ENCODE results near the gene MAFG.

MAFG gene

GRCh38 chr17:81964081-81964849 is 36.7 kb upstream of the MAFG start:
- H3K4me1 ChIP-seq (ENCODE audit: control insufficient read depth in 5 of 5, insufficient read depth in 5 of 5, low read length in 5 of 5), result peaks cover 0 to 40% (median 32%) of the 10 kb centered on the region in 5 donors
- no peaks in the 10 kb centered on the region for H3K9me3 ChIP-seq (ENCODE audit: control insufficient read depth in 5 of 5, low read length in 5 of 5)
- H3K27me3 ChIP-seq (ENCODE audit: control insufficient read depth in 5 of 5, insufficient read depth in 4 of 5, low read length in 5 of 5), result peaks cover 22 to 44% (median 29%) of the 10 kb centered on the region in 5 donors
- no peak overlapping the region for H3K4me3 ChIP-seq (ENCODE audit: low read depth in 1 of 5, low read length in 5 of 5)
- H3K27ac ChIP-seq (ENCODE audit: low read depth, low read length), result no peak overlapping the region
- H3K9ac ChIP-seq (ENCODE audit: low read length in 5 of 5), result no peak overlapping the region
- H3K36me3 ChIP-seq (ENCODE audit: control insufficient read depth in 5 of 5, insufficient read depth in 5 of 5, low read length in 5 of 5), result no peaks in the 10 kb centered on the region

DNA sequence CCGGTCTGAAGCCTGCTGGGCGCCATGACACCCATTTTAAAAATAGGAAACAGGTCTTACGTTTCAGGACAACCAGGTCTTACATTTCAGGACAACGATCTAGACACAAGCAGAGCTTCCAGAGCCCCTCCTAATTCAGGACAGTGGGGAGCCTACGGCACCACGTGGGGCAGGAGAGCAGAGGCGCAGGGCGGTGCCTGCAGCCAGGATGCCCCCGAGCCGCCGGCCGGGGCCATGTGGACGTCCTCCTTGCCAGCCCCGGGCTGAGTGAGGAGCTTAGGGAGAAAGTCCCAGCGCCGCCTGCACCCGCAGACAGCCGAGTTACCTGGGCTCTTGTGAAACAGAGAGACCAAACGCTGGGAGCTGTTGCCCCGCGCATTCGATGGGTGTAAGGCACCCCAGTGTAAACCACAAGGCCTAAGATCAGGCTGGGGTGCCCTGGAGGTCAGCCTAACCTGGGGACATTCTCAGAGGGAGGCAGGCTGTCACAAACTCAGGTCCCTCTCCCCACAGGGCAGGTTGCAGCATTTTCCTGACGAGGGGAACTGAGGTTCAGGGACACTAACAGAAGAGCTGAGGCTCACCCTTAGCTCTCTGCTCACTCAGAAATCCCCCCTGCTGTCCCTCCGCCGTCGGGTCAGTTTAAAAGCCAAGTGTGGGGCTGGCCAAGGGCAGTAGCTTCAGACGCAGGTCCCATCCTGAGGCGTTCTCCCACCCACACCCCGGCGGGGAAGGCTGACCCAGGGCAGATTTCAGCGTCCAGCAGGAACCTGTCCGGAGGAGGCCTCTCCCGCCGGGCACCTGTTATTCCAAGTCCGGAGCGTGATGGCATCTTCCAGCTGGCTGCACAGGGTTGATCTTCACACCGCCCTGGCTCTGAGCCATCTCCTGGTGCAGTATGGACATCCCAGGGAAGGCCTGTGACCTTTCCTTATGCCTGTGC is 35.2 kb upstream of the MAFG start:
- H3K27me3 ChIP-seq (ENCODE audit: control insufficient read depth in 5 of 5, insufficient read depth in 4 of 5, low read length in 5 of 5), result peaks cover 34 to 59% (median 44%) of the 10 kb centered on the region in 5 donors
- H3K4me3 ChIP-seq (ENCODE audit: low read depth in 1 of 5, low read length in 5 of 5), result no peak overlapping the region
- no peak overlapping the region for H3K27ac ChIP-seq (ENCODE audit: low read depth, low read length)
- H3K9me3 ChIP-seq (ENCODE audit: control insufficient read depth in 5 of 5, low read length in 5 of 5), result no peaks in the 10 kb centered on the region
- H3K4me1 ChIP-seq (ENCODE audit: control insufficient read depth in 5 of 5, insufficient read depth in 5 of 5, low read length in 5 of 5), result peaks cover 0 to 34% (median 23%) of the 10 kb centered on the region in 5 donors
- no peaks in the 10 kb centered on the region for H3K36me3 ChIP-seq (ENCODE audit: control insufficient read depth in 5 of 5, insufficient read depth in 5 of 5, low read length in 5 of 5)
- H3K9ac ChIP-seq (ENCODE audit: low read length in 5 of 5), result no peak overlapping the region

GRCh38 chr17:81961521-81962498 is 34.3 kb upstream of the MAFG start:
- H3K27me3 ChIP-seq (ENCODE audit: control insufficient read depth in 5 of 5, insufficient read depth in 4 of 5, low read length in 5 of 5), result peaks cover 37 to 69% (median 51%) of the 10 kb centered on the region in 5 donors
- H3K9ac ChIP-seq (ENCODE audit: low read length in 5 of 5), result no peak overlapping the region
- peaks cover 0 to 25% (median 14%) of the 10 kb centered on the region in 5 donors for H3K4me1 ChIP-seq (ENCODE audit: control insufficient read depth in 5 of 5, insufficient read depth in 5 of 5, low read length in 5 of 5)
- H3K27ac ChIP-seq (ENCODE audit: low read depth, low read length), result no peak overlapping the region
- H3K9me3 ChIP-seq (ENCODE audit: control insufficient read depth in 5 of 5, low read length in 5 of 5), result no peaks in the 10 kb centered on the region
- H3K4me3 ChIP-seq (ENCODE audit: low read depth in 1 of 5, low read length in 5 of 5), result no peak overlapping the region
- H3K36me3 ChIP-seq (ENCODE audit: control insufficient read depth in 5 of 5, insufficient read depth in 5 of 5, low read length in 5 of 5), result no peaks in the 10 kb centered on the region

GRCh38 chr17:81961087-81961511 is 33.6 kb upstream of the MAFG start, which contains the start of gene NOTUM:
Gene NOTUM (minus strand): TSS chr17:81961187. CDS start chr17:81960909, 278 bp downstream.
- H3K4me3 ChIP-seq (ENCODE audit: low read depth in 1 of 5, low read length in 5 of 5), result peak within 1 kb of the TSS in 3 of 5 donors; percentile 31 to 58 (median 55)
- no peaks in the 10 kb centered on the region for H3K36me3 ChIP-seq (ENCODE audit: control insufficient read depth in 5 of 5, insufficient read depth in 5 of 5, low read length in 5 of 5)
- H3K4me1 ChIP-seq (ENCODE audit: control insufficient read depth in 5 of 5, insufficient read depth in 5 of 5, low read length in 5 of 5), result peaks cover 0 to 20% (median 12%) of the 10 kb centered on the region in 5 donors
- H3K27ac ChIP-seq (ENCODE audit: low read depth, low read length), result no peak within 1 kb of the TSS
- no peak within 1 kb of the TSS for H3K9ac ChIP-seq (ENCODE audit: low read length in 5 of 5)
- no peaks in the 10 kb centered on the region for H3K9me3 ChIP-seq (ENCODE audit: control insufficient read depth in 5 of 5, low read length in 5 of 5)
- H3K27me3 ChIP-seq (ENCODE audit: control insufficient read depth in 5 of 5, insufficient read depth in 4 of 5, low read length in 5 of 5), result peaks cover 42 to 76% (median 58%) of the 10 kb centered on the region in 5 donors

DNA sequence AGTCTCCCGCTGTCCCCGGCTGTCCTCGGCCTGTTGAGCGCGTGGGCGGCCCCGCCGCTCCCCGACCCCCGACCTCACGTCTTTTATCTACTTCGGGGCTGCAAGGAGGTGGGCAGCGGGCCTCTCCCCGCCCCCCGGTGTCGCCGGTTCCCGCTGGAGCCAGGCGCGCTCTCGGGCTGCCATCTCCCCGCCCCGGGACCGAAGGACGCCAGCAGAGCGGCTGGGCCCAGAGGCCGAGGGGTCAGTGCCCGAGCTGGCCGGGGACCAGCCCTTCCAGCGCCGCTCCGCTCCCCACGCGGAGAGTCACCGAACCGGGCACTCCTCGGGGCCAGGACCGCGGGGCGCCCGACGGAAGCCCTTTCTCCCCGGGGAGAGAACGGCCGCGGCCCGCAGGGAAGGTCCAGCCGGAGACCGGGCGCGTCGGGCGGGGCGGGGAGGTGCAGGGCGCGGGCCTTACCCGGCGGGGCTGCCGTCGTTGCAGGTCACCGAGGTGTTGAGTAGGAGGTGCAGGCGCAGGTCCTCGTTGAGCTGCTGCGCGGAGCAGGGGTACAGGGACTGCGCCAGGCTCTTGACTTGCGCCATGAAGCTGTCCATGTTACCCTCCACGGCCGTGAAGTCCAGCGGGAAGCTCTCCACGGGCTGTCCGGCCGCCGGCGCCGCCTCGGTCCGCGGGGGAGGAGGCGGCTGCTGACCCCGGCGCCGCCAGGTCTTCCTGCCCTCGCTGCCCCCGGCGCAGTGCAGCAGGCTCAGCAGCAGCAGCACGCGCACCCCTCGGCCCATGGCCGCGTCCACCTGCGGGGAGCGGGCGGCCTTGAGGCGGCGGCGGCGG is 32.8 kb upstream of the MAFG start:
- Histone ChIP-seq H3K9ac (ENCODE audit: low read length in 5 of 5) (no peak overlapping the region), H3K4me3 (ENCODE audit: low read depth in 1 of 5, low read length in 5 of 5) (peak overlapping the region in 3 of 5 donors; percentile 31 to 58 (median 55)), H3K27me3 (ENCODE audit: control insufficient read depth in 5 of 5, insufficient read depth in 4 of 5, low read length in 5 of 5) (peaks cover 40 to 78% (median 59%) of the 10 kb centered on the region in 5 donors)

DNA sequence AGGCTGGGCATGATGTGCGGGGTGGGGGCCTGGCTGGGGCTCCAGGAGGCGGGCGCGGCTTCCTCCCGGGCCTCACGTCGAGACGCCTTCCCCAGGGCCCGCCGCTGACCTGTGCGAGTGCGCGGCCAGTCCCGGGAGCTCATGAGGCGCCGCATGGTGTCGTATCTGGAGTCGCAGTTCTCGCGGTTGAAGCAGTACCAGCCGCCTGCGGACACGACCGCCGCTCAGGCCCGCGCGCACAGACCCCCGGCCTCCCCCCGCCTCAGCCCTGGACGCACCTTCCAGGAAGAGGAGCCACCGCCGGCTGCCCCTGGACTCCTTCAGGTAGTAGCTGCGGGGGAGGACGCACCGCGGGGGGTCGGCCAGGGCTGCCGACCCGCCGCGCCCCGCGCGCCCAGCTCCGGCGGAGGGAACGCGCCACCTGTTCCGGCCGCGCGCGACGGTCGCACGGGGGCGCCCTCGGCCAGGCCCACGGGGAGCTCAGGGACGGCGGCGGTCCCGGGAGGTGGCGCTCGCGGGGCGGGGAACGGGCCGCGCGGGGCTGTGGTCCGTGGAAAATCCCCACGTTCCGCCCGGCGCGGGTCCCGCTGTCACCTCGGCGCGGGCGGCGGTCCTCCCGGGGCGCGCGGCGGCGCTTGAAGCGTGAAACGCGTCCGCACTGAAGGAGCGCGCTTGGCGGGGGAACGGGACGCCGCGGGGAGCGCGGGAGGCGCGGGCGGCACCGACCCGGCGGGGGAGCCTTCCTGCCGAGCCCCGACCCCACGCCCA is 32.0 kb upstream of the MAFG start:
- Histone ChIP-seq H3K4me3 (ENCODE audit: low read depth in 1 of 5, low read length in 5 of 5) (peak overlapping the region in 3 of 5 donors; percentile 31 to 58 (median 55)), H3K27ac (ENCODE audit: low read depth, low read length) (no peak overlapping the region), H3K9me3 (ENCODE audit: control insufficient read depth in 5 of 5, low read length in 5 of 5) (no peaks in the 10 kb centered on the region), H3K4me1 (ENCODE audit: control insufficient read depth in 5 of 5, insufficient read depth in 5 of 5, low read length in 5 of 5) (peaks cover 0 to 20% (median 12%) of the 10 kb centered on the region in 5 donors), H3K27me3 (ENCODE audit: control insufficient read depth in 5 of 5, insufficient read depth in 4 of 5, low read length in 5 of 5) (peaks cover 40 to 76% (median 61%) of the 10 kb centered on the region in 5 donors), H3K36me3 (ENCODE audit: control insufficient read depth in 5 of 5, insufficient read depth in 5 of 5, low read length in 5 of 5) (no peaks in the 10 kb centered on the region), H3K9ac (ENCODE audit: low read length in 5 of 5) (no peak overlapping the region)

More for the DNA sequence above, 32.8 kb upstream of the MAFG start:
- Histone ChIP-seq H3K4me1 (ENCODE audit: control insufficient read depth in 5 of 5, insufficient read depth in 5 of 5, low read length in 5 of 5) (peaks cover 0 to 20% (median 12%) of the 10 kb centered on the region in 5 donors), H3K9me3 (ENCODE audit: control insufficient read depth in 5 of 5, low read length in 5 of 5) (no peaks in the 10 kb centered on the region), H3K27ac (ENCODE audit: low read depth, low read length) (no peak overlapping the region), H3K36me3 (ENCODE audit: control insufficient read depth in 5 of 5, insufficient read depth in 5 of 5, low read length in 5 of 5) (no peaks in the 10 kb centered on the region)

DNA sequence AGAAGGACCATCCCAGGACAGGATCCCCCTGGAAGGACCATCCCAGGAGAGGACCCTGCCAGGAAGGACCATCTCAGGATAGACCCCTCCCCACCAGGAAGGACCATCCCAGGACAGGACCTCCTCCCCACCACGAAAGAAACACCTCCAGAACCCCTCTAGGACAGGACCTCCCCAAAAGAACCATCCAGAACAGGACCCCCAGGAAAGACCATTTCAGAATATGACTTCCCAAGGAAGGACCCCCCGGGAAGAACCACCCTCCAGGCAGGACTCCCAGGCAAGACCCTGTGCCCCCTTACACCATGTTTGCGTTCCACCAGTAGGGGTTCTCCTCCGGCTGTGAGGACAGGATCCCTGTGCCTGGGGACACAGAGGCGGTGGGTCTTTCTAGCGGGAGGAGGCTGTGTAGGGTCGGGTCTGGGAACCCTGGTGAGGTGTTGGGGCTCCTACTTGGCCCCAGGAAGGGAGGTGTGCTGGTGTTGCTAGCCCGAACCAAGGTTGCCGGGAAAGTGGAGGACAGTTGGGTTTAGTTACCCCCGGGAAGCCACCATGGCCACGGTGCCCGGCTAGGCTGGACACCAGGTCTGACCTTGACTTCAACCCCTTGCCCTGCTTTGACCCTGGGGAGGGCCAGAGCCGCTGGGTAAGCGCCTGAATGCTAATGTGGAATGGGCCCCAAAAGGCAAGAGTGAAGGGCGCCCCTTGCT is 31.3 kb upstream of the MAFG start:
- no peak overlapping the region for H3K9ac ChIP-seq (ENCODE audit: low read length in 5 of 5)
- H3K27me3 ChIP-seq (ENCODE audit: control insufficient read depth in 5 of 5, insufficient read depth in 4 of 5, low read length in 5 of 5), result peaks cover 40 to 73% (median 57%) of the 10 kb centered on the region in 5 donors
- no peaks in the 10 kb centered on the region for H3K36me3 ChIP-seq (ENCODE audit: control insufficient read depth in 5 of 5, insufficient read depth in 5 of 5, low read length in 5 of 5)
- H3K27ac ChIP-seq (ENCODE audit: low read depth, low read length), result no peak overlapping the region
- H3K4me1 ChIP-seq (ENCODE audit: control insufficient read depth in 5 of 5, insufficient read depth in 5 of 5, low read length in 5 of 5), result peaks cover 0 to 20% (median 12%) of the 10 kb centered on the region in 5 donors
- peak overlapping the region in 1 of 5 donors; percentile 34 for H3K4me3 ChIP-seq (ENCODE audit: low read depth in 1 of 5, low read length in 5 of 5)
- no peaks in the 10 kb centered on the region for H3K9me3 ChIP-seq (ENCODE audit: control insufficient read depth in 5 of 5, low read length in 5 of 5)

Data from subcutaneous abdominal adipose tissue (tissue), 5 donors.